ENCODE measurements around the gene GZF1. TPM values are rescaled to one million over a fixed set of nuclear protein-coding genes. Genes with fewer than 3 reads are reported as not detected.

GZF1 gene
- total RNA-seq, 1 experiment from 2014 or later, result 17.0 TPM

- Histone ChIP-seq H2BK20ac (ENCODE audit: low read depth, low read length, poor library complexity, severe bottlenecking) (no peak overlapping the region), H3K23ac (ENCODE audit: insufficient read length, low read depth, low read length) (no peak overlapping the region), H3K56ac (ENCODE audit: insufficient read length, low read depth, low read length) (no peak overlapping the region), H3K4me2 (ENCODE audit: insufficient read depth, insufficient read length, low read length) (no peak overlapping the region), H3K4me1 (ENCODE audit: insufficient read depth, low read length) (no peaks in the 10 kb centered on the region), H2BK15ac (ENCODE audit: low read depth, low read length) (no peak overlapping the region), H4K20me1 (ENCODE audit: control insufficient read depth, insufficient read depth, insufficient read length) (no peaks in the 10 kb centered on the region), H4K91ac (ENCODE audit: insufficient read length, low read depth, low read length) (no peak overlapping the region), H2AK5ac (ENCODE audit: insufficient read length, low read length) (no peak overlapping the region), H2BK120ac (ENCODE audit: low read depth, low read length, poor library complexity, severe bottlenecking) (no peak overlapping the region), H2AFZ (ENCODE audit: low read length) (no peak overlapping the region), H3K9me3 (ENCODE audit: control insufficient read depth, low read depth, low read length) (no peaks in the 10 kb centered on the region), H3K14ac (ENCODE audit: insufficient read depth, low read length) (no peak overlapping the region), H3K79me1 (ENCODE audit: insufficient read depth, low read depth, low read length, poor library complexity, severe bottlenecking) (peaks cover 5% of the 10 kb centered on the region), H3K4ac (ENCODE audit: low read depth, low read length) (no peak overlapping the region), H3K23me2 (ENCODE audit: insufficient read length, low read depth, low read length, poor library complexity, severe bottlenecking) (no peaks in the 10 kb centered on the region), H3T11ph (ENCODE audit: low read length) (no peak overlapping the region), H3K27ac (ENCODE audit: insufficient read length, low read depth, low read length) (no peak overlapping the region), H4K5ac (ENCODE audit: insufficient read length, low read depth, low read length) (no peak overlapping the region), H3K27me3 (ENCODE audit: insufficient read depth, low read length) (no peaks in the 10 kb centered on the region), H3K9ac (ENCODE audit: extremely low read depth, insufficient read length, low read length) (no peak overlapping the region), H4K8ac (replicated peaks; ENCODE audit: insufficient read length, low read depth, low read length) (no peak overlapping the region), H2BK5ac (ENCODE audit: insufficient read length, low read length) (no peak overlapping the region), H2BK12ac (ENCODE audit: insufficient read length, low read depth, low read length) (no peak overlapping the region), H3K79me2 (ENCODE audit: insufficient read depth, low read length) (0 out of 2 replicates have a peak, but pooled peaks cover 2% of the 10 kb centered on the region), H3K18ac (ENCODE audit: insufficient read length, low read depth, low read length) (no peak overlapping the region)
- Mint-ChIP-seq H3K4me3 (no peak overlapping the region), H3K36me3 (ENCODE audit: insufficient read depth in 1 of 3, low read depth in 3 of 3) (peaks cover 2 to 25% (median 18%) of the 10 kb centered on the region in 3 experiments; a peak in 6 of 7 replicates), H3K4me1 (peaks cover 4 to 11% of the 10 kb centered on the region in 2 experiments), H3K27ac (no peak overlapping the region; a peak in 1 of 7 replicates), H3K9me3 (no peaks in the 10 kb centered on the region), H3K27me3 (ENCODE audit: low read depth) (no peaks in the 10 kb centered on the region)
- no CpG with 5 or more reads among the region's 5 CpGs for WGBS (ENCODE audit: extremely low coverage, insufficient read length, low lambda C conversion rate)
- TF ChIP-seq CTCF (conservative IDR thresholded peaks at IDR 0.05), result no peak
- no peak for DNase-seq
Observed at GRCh38 chr20:23401051-23401450, 39.1 kb downstream of the GZF1 start.
